ENCODE results near the gene OR51D1.

OR51D1 gene

GRCh38 chr11:4642043-4642442 lies 4.8 kb downstream of the OR51D1 start:
- peak overlapping the region in 1 of 3 experiments; percentile 21 for H3K27ac Mint-ChIP-seq
- no peak for TF ChIP-seq CTCF (IDR thresholded peaks at IDR 0.05; ENCODE audit: unreplicated experiment in 3 of 3)
- H3K36me3 Mint-ChIP-seq (ENCODE audit: low read depth) = no peaks in the 10 kb centered on the region
- H3K9me3 Mint-ChIP-seq = no peaks in the 10 kb centered on the region
- H3K27me3 Mint-ChIP-seq (ENCODE audit: low read depth) = peaks cover 5% of the 10 kb centered on the region
- peaks cover 4% of the 10 kb centered on the region for H3K4me1 Mint-ChIP-seq
- H3K4me3 Mint-ChIP-seq = no peak overlapping the region

DNA sequence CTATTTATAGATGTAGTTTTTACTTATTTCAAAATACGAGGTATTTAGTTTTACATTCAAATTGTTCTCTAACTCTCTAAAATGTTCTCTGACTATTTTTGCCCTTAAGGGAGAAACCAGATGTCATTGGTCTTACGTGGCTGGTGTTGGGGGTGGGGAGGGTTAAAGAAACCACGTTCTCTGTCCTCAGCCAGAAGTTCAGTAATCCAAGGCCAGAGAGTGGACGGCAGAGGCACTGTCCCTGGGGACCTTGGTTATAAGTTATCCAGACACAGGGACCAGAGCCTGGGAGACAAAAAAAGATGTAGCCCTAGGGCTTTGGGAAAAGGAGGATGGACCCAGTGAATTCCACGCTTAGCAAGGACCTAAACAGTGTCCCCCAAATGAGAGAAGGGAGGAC lies 5.8 kb downstream of the OR51D1 start:
- TF ChIP-seq CTCF (IDR thresholded peaks at IDR 0.05; ENCODE audit: unreplicated experiment in 3 of 3) = no peak
- Mint-ChIP-seq H3K27ac (no peak overlapping the region), H3K27me3 (ENCODE audit: low read depth) (peaks cover 5% of the 10 kb centered on the region), H3K4me3 (no peak overlapping the region), H3K9me3 (no peaks in the 10 kb centered on the region), H3K4me1 (peaks cover 7% of the 10 kb centered on the region), H3K36me3 (ENCODE audit: low read depth) (no peaks in the 10 kb centered on the region)

DNA sequence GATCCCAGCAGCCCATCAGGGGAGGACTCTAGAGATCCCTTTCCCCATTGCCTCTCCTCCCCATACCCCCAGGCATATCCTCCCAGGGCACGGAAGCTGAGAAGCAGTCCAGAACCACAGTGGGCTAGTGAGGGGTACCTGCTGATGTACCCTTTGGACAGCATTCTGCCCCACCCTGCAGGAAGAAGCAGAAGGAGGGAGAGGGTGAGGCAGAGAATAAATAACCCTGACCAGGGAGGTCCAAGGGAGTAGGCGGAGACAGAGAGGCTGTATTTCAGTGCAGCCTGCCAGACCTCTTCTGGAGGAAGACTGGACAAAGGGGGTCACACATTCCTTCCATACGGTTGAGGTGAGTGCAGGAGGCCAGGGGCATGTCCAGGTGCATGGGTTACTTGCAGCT lies 6.4 kb downstream of the OR51D1 start, which contains the start of gene OR51E1:
Gene OR51E1 (plus strand): TSS at position 301 of the 400 bp plus-strand sequence. CDS start 8,545 bp downstream, outside the sequence.
- Mint-ChIP-seq H3K27me3 (ENCODE audit: low read depth) (peaks cover 5% of the 10 kb centered on the region), H3K36me3 (ENCODE audit: low read depth) (no peaks in the 10 kb centered on the region), H3K4me3 (no peak within 1 kb of the TSS), H3K9me3 (no peaks in the 10 kb centered on the region), H3K4me1 (peaks cover 9% of the 10 kb centered on the region), H3K27ac (no peak within 1 kb of the TSS)
- TF ChIP-seq CTCF (IDR thresholded peaks at IDR 0.05; ENCODE audit: unreplicated experiment in 3 of 3) = no peak

- Mint-ChIP-seq H3K27me3 (ENCODE audit: low read depth) (peaks cover 5% of the 10 kb centered on the region), H3K27ac (no peak overlapping the region), H3K9me3 (no peaks in the 10 kb centered on the region), H3K4me3 (no peak overlapping the region), H3K36me3 (ENCODE audit: low read depth) (no peaks in the 10 kb centered on the region), H3K4me1 (peaks cover 9% of the 10 kb centered on the region)
- no peak for TF ChIP-seq CTCF (IDR thresholded peaks at IDR 0.05; ENCODE audit: unreplicated experiment in 3 of 3)
Measured at GRCh38 chr11:4644233-4644632, 7.0 kb downstream of the OR51D1 start.

GRCh38 chr11:4645974-4646373 lies 8.7 kb downstream of the OR51D1 start:
- Mint-ChIP-seq H3K4me1 (peaks cover 9% of the 10 kb centered on the region), H3K36me3 (ENCODE audit: low read depth) (no peaks in the 10 kb centered on the region), H3K9me3 (no peaks in the 10 kb centered on the region), H3K27me3 (ENCODE audit: low read depth) (peaks cover 5% of the 10 kb centered on the region), H3K4me3 (no peak overlapping the region), H3K27ac (no peak overlapping the region)
- no peak for TF ChIP-seq CTCF (IDR thresholded peaks at IDR 0.05; ENCODE audit: unreplicated experiment in 3 of 3)

- Mint-ChIP-seq H3K4me3 (no peak overlapping the region), H3K9me3 (no peaks in the 10 kb centered on the region), H3K27me3 (ENCODE audit: low read depth) (peaks cover 5% of the 10 kb centered on the region), H3K27ac (no peak overlapping the region), H3K4me1 (peaks cover 6% of the 10 kb centered on the region), H3K36me3 (ENCODE audit: low read depth) (no peaks in the 10 kb centered on the region)
- no peak for TF ChIP-seq CTCF (IDR thresholded peaks at IDR 0.05; ENCODE audit: unreplicated experiment in 3 of 3)
Measured at GRCh38 chr11:4647766-4648165, 10.5 kb downstream of the OR51D1 start.

Data from nephron (organoid).